Stomach (tissue), 9 donors: ENCODE data around the gene SIGLEC9. TPM values are rescaled to one million over a fixed set of nuclear protein-coding genes. Genes with fewer than 3 reads are reported as not detected.

Experiments
- DNase-seq, 2 donors: peaks; one replicate each; pipeline versions ENCODE4 v3.0.0 to v3.0.0-alpha.2; 2013 to 2019
- H3K27ac ChIP-seq, 5 donors: fragments of 200-600 bp in 4 of 5; sonication (generic) in 4 of 5; one replicate each; pipeline ENCODE4 v1.5.1; 2013 to 2019; ENCODE audit warnings: mild to moderate bottlenecking in 1 of 5, moderate library complexity in 1 of 5
- H3K27me3 ChIP-seq, 3 donors: fragments of 200-600 bp; sonication (generic); one replicate each; pipeline ENCODE4 v1.5.1; 2017 to 2019; ENCODE audit warnings: mixed run types in 1 of 3
- H3K36me3 ChIP-seq, 4 donors: fragments of 200-600 bp; sonication (generic); 1 replicate in 3 of 4; 2 replicates in 1 of 4; pipeline ENCODE4 v1.5.1; 2016 to 2019
- H3K4me1 ChIP-seq, 4 donors: fragments of 200-600 bp; sonication (generic); one replicate each; pipeline ENCODE4 v1.5.1; 2016 to 2019
- H3K4me3 ChIP-seq, 4 donors: fragments of 200-600 bp; sonication (generic) in 3 of 4; one replicate each; pipeline ENCODE4 v1.5.1; 2016 to 2019; ENCODE audit warnings: mild to moderate bottlenecking in 1 of 4
- H3K9me3 ChIP-seq, 4 donors: fragments of 200-600 bp; sonication (generic); one replicate each; pipeline ENCODE4 v1.5.1; 2016 to 2019
- EP300 ChIP-seq: sonication (generic); formaldehyde crosslinking; IDR thresholded peaks from one replicate; pipeline ENCODE4 v1.6.1; 2017; ENCODE audit warnings: antibody characterized with exemption
- POLR2A ChIP-seq, 4 donors: fragments of 450-650 bp; IDR thresholded peaks; one replicate each; pipeline ENCODE4 v1.6.1; 2016; ENCODE audit warnings: antibody characterized with exemption in 4 of 4, control low read depth in 2 of 4, mild to moderate bottlenecking in 1 of 4, moderate library complexity in 1 of 4
- POLR2AphosphoS5 ChIP-seq, 3 donors: sonication (generic); formaldehyde crosslinking; IDR thresholded peaks; one replicate each; pipeline ENCODE4 v1.6.1; 2016; ENCODE audit warnings: antibody characterized with exemption in 3 of 3
- WGBS, 5 donors: extraction: QIAGEN DNeasy Blood & Tissue Kit in 3 of 5; methylation state at CpG; one replicate each; pipeline versions ENCODE4 v1.1.5 to v1.1.7; 2013 to 2018; 5-methylcytosine and 5-hydroxymethylcytosine counted together
- intact Hi-C: fragments of 100-400 bp; cut with DNase I; formaldehyde crosslinking; loops from one replicate; pipeline ENCODE4 v1.15.1; 2023; ENCODE audit warnings: low total_unique reads
- polyA plus RNA-seq, 3 donors: library from polyadenylated mRNA; stranded (reverse); fragments of 200-250 nt; gene quantifications; one replicate each; pipeline ENCODE4 v1.2.3, GENCODE V29; 2013
- total RNA-seq, 5 donors: library from RNA; depleted of rRNA; stranded (reverse); fragments of >200 nt; gene quantifications; one replicate each; pipeline versions ENCODE4 v1.1.0 to v1.2.3, GENCODE V29; 2014 to 2016
- TF ChIP-seq, protein P1 (sequence below), 7 experiments: fragments of 450-650 bp in 4 of 7; fragments of 200-600 bp in 3 of 7; sonication (generic) in 3 of 7; IDR thresholded peaks; one replicate each; pipeline ENCODE4 v1.5.1; 2016 to 2019; ENCODE audit warnings: antibody characterized with exemption in 7 of 7, control low read depth in 2 of 7, mild to moderate bottlenecking in 1 of 7
- donor health status: healthy with polysubstance abuse.
- donor health status: Bipolar disorder and iron deficiency.
- donor health status: healthy.

SIGLEC9 gene
- total and polyA plus RNA-seq, 8 donors = 0.61 to 13.9 (median 1.2) TPM; not detected in 1

DNA sequence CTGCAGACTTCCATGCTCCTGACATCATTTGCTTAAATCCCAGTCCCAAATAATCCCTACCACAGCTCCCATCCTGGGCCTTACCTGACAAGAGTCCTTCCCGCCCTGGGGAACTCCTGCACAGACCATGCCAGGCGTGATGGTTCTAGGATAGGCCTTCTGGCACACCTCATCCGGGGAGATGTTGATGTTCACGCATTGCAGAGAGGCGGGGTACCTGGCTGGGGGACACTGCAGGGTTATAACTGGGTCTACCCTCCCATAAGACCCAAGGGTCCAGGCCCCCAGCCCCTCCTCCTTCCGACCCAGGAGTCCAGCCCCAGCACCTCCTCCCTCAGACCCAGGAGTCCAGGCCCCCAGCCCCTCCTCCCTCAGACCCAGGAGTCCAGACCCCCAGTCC, 46.0 kb upstream of the SIGLEC9 start:
- intact Hi-C loops = no loop called here
- Histone ChIP-seq H3K4me3 (no peak overlapping the region), H3K36me3 (no peaks in the 10 kb centered on the region), H3K4me1 (no peaks in the 10 kb centered on the region), H3K9me3 (peaks cover 0 to 8% (median 4%) of the 10 kb centered on the region in 4 donors), H3K27ac (no peak overlapping the region), H3K27me3 (peaks cover 0 to 22% (median 3%) of the 10 kb centered on the region in 3 donors)
- TF ChIP-seq, protein P1, sequence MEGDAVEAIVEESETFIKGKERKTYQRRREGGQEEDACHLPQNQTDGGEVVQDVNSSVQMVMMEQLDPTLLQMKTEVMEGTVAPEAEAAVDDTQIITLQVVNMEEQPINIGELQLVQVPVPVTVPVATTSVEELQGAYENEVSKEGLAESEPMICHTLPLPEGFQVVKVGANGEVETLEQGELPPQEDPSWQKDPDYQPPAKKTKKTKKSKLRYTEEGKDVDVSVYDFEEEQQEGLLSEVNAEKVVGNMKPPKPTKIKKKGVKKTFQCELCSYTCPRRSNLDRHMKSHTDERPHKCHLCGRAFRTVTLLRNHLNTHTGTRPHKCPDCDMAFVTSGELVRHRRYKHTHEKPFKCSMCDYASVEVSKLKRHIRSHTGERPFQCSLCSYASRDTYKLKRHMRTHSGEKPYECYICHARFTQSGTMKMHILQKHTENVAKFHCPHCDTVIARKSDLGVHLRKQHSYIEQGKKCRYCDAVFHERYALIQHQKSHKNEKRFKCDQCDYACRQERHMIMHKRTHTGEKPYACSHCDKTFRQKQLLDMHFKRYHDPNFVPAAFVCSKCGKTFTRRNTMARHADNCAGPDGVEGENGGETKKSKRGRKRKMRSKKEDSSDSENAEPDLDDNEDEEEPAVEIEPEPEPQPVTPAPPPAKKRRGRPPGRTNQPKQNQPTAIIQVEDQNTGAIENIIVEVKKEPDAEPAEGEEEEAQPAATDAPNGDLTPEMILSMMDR (IDR thresholded peaks at IDR 0.05) = no peak
- TF ChIP-seq POLR2AphosphoS5 (IDR thresholded peaks at IDR 0.05) = no peak
- TF ChIP-seq EP300 = no peak
- no peak for TF ChIP-seq POLR2A (IDR thresholded peaks at IDR 0.05)
- DNase-seq = no peak
- WGBS, 5 donors = 83 to 94% (median 89%) methylated on average over 6 of the region's 6 CpGs

DNA sequence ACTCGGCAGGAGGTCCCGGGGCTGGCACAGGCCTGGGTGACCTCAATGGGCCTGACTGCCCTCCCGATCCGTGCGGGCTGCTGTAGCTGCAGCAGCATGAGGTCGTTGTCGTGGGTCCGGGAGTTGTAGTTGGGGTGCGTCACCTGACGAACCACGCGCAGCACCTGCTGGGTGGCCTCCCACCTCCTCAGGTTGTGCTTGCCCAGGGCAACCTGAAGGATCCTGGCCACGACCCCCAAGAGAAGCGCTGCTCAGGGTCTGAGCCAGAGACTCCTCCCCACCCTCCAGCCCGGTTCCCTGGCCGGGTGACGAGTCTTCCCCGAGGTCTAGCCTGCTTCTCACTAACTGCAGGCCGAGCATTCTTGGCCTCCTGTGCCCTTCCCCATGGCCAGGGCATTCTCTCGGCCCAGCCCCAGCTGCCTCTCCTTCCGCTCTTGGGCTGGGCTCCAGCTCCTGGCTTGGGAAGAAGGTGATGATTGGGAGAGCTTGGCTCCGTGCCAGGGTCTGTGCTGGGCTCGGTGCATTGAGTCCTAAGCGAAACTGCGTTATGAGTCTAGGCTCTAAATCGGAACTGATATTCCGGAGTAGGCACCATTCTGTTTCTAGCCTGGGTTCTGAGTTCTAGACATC, 45.1 kb upstream of the SIGLEC9 start:
- no peak for TF ChIP-seq EP300
- TF ChIP-seq, protein P1 (IDR thresholded peaks at IDR 0.05) = no peak
- no peak for TF ChIP-seq POLR2A (IDR thresholded peaks at IDR 0.05)
- TF ChIP-seq POLR2AphosphoS5 (IDR thresholded peaks at IDR 0.05) = no peak
- Histone ChIP-seq H3K27me3 (peaks cover 0 to 30% (median 3%) of the 10 kb centered on the region in 3 donors), H3K9me3 (no peaks in the 10 kb centered on the region), H3K27ac (no peak overlapping the region), H3K4me1 (no peaks in the 10 kb centered on the region), H3K4me3 (no peak overlapping the region), H3K36me3 (no peaks in the 10 kb centered on the region)
- DNase-seq = peak in 1 of 2 donors; percentile 72
- intact Hi-C loops = no loop called here
- 67 to 76% (median 71%) methylated on average over 18 to 27 of the region's 27 CpGs for WGBS, 5 donors

DNA sequence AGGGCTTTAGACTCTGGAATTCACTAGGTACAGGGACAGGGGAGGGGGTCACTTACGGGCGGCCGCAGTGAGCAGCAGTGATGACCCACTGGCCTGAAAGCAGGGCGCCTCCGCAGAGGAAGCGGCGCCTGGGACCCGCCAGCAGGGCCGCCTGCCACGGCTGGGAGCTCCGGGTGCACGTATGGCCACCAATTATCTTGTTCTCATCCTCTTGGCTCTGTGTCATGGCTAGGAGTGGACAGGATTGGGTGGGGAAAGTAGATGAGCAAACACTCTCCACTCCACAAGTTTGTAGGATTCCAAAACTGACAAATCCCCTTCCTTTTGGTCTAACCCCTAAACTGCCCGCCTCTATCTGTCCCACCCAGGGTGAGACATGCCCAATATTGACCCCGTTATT, 43.2 kb upstream of the SIGLEC9 start:
- WGBS, 5 donors = 85 to 93% (median 88%) methylated on average over 7 to 14 of the region's 14 CpGs
- H3K9me3 ChIP-seq = no peaks in the 10 kb centered on the region
- H3K4me3 ChIP-seq = no peak overlapping the region
- H3K36me3 ChIP-seq = no peaks in the 10 kb centered on the region
- intact Hi-C loops = no loop called here
- peaks cover 0 to 30% (median 3%) of the 10 kb centered on the region in 3 donors for H3K27me3 ChIP-seq
- TF ChIP-seq POLR2A (IDR thresholded peaks at IDR 0.05) (no peak), EP300 (no peak), POLR2AphosphoS5 (IDR thresholded peaks at IDR 0.05) (no peak)
- TF ChIP-seq, protein P1 (IDR thresholded peaks at IDR 0.05) = no peak
- no peak for DNase-seq
- no peak overlapping the region for H3K27ac ChIP-seq
- no peaks in the 10 kb centered on the region for H3K4me1 ChIP-seq

DNA sequence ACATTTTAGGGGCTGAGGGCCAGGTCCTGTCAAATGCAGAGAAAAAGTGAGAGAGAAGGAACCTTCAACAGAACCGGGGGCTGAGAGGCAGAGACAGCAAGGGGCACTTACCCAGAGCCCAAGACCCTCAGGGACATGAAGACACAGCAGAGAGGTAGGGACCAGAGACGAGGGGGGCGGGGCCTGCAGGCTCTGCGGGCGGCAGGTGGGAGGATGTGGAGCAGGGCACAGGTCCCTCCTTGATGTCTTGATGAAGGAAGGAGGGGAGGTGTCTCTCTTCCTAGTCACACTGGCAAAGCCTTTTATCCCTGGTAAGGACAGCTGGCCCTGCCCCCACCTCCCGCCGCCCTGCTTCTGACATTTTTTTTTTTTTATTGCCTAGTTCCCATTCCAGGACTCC, 42.1 kb upstream of the SIGLEC9 start, which contains the start of gene KLK14:
Gene KLK14, minus strand, starts transcription at position 277 of the 400 bp plus-strand sequence. Its CDS starts 273 bp downstream, at position 4.
- Histone ChIP-seq H3K27ac (no peak within 1 kb of the TSS), H3K4me3 (no peak within 1 kb of the TSS), H3K4me1 (no peaks in the 10 kb centered on the region), H3K27me3 (peaks cover 0 to 30% (median 3%) of the 10 kb centered on the region in 3 donors), H3K9me3 (no peaks in the 10 kb centered on the region), H3K36me3 (no peaks in the 10 kb centered on the region)
- no peak for TF ChIP-seq POLR2A (IDR thresholded peaks at IDR 0.05)
- no peak for TF ChIP-seq EP300
- TF ChIP-seq, protein P1 (IDR thresholded peaks at IDR 0.05) = no peak
- no peak for TF ChIP-seq POLR2AphosphoS5 (IDR thresholded peaks at IDR 0.05)
- no peak for DNase-seq
- intact Hi-C loops = no loop called here
- 25 to 45% (median 35%) methylated on average over 7 of the region's 7 CpGs for WGBS, 5 donors
